GM21529 (cell line): ENCODE measurements around the gene KBTBD7.

Experiments
- ATAC-seq: cut with Tn5 transposase; IDR thresholded peaks from one replicate; pipeline ENCODE4 v1.9.1; 2021; ENCODE audit not compliant: unreplicated experiment

The KBTBD7 gene, protein sequence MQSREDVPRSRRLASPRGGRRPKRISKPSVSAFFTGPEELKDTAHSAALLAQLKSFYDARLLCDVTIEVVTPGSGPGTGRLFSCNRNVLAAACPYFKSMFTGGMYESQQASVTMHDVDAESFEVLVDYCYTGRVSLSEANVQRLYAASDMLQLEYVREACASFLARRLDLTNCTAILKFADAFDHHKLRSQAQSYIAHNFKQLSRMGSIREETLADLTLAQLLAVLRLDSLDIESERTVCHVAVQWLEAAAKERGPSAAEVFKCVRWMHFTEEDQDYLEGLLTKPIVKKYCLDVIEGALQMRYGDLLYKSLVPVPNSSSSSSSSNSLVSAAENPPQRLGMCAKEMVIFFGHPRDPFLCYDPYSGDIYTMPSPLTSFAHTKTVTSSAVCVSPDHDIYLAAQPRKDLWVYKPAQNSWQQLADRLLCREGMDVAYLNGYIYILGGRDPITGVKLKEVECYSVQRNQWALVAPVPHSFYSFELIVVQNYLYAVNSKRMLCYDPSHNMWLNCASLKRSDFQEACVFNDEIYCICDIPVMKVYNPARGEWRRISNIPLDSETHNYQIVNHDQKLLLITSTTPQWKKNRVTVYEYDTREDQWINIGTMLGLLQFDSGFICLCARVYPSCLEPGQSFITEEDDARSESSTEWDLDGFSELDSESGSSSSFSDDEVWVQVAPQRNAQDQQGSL

DNA sequence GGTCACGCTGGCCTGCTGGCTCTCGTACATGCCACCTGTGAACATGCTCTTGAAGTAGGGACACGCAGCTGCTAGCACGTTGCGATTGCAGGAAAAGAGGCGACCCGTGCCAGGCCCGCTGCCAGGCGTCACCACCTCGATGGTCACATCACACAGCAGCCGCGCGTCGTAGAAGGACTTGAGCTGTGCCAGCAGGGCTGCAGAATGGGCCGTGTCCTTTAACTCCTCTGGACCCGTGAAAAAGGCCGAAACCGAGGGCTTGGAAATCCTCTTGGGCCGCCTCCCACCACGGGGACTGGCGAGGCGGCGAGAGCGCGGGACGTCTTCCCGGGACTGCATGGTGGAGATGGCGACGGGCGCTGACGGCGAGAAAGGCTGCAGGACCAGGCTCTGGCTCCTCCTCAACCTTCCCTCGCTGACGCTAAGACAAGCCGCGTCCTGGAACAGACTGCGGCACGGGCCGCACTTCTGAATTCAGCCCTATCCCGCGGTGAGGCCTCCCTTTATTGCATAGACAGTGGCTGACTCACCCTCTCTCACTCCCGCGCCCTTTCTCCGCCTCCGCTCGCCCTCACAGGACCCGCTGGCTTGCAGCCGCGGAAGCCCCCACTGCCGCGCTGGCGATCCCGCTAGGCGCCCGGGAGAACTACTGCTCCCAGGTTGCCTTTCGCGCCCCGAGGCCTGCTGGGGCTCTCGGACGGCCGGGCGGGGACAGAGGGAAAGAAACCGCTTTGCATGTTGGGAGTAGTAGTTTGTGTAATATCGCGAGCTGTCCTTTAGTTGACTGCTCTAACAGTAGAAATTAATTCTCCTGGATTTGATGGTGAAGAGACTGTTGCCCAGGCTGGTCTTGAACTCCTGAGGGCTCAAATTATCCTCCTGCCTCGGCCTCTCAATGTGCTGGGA lies at the start of gene KBTBD7:
Gene KBTBD7, minus strand, starts transcription at position 651 of the 906 bp plus-strand sequence. Its CDS starts 312 bp downstream, at position 339.
- peak; percentile 96 for ATAC-seq

DNA sequence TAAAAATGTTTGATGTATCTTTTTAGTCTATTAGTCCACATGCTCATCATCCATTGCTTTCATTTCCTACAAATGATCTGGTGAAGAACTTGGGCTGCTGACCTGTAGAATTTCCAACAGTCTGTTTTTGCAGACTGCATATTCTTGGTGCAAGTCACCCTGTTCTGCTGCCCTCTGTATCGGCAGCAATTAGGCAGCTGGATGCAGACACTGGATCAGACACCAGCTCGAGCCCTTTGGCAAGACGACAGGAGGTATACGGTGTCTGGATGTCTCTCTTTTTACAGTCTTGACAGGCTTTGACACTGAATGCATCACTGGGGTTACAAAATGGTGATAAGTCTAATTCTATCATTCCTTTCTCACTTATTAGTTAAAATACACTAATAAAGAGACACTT lies 47.3 kb upstream of the KBTBD7 start:
- ATAC-seq = no peak

DNA sequence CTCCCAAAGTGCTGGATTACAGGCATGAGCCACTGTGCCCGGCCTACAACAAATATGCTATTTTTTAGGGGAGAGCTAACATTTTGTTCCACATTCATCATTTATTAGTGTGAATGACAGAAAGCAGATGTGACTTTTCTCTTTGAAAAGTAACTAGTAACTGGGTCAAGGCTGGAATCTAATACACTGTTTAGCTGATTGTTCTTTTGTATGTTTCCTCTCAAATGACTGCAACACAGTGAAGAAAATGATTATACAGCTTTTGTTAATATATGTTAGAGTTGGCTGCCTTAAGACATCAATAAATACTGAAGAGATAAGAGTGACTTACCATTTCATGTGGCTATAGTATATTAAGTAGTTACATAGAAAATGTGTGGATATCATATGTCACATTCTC lies 42.0 kb upstream of the KBTBD7 start:
- no peak for ATAC-seq

DNA sequence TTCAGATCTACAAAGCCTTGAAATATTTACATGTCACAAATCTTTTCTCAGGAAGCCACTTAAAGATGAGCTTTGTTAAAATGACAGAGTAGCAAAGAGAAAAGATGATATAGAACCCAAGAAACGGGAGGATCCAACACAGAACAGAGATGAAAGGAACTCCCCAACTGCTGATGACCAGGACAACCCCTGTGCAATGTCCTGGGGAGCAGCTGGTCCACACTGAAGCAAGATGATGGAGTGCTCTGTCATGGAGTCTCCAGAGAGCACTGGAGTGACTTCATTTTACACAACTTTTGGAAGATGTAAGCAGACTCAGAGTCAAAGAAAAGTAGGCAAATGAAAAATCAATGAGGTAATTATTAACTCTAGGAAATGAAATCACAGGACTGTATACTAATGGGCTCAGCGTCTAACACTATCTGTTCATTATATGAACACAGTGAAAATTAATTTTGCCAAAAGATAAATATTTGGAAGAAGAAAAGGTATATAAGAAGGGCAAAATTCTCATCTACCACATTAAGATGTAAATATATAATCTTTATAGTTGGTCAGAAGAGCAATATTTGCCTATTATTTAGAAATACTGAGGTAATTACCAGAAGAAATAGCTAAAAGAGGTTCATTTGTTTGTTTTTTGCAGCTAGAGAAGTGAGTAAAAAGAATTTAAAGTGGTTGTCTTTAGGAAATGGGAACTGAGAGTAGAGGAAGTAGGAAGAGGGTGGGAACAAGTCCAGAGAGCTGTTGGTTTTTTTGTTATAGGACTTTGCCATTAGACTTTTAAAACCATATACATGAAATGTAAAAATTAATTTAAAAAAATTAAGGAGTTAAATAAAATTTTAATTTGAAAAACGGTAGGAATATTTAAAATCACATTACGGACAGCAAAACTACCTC lies 38.5 kb upstream of the KBTBD7 start:
- no peak for ATAC-seq

DNA sequence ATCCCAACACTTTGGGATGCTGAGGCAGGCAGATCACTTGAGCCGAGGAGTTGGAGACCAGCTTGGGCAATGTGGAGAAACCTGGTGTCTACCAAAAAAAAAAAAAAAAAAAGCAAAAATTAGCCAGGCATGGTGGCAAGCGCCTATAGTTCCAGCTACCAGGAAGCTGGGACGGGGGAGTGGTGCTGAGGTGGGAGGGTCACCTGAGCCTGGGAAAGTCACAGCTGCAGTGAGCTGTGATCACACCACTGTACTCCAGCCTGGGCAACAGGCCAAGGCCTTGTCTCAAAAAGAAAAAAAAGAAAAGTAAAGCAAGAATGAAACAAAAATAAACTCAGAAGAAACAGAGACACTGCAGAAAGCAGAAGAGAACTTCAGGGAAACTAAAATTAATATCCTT lies 37.4 kb upstream of the KBTBD7 start:
- ATAC-seq = no peak

GRCh38 chr13:41231025-41231677 lies 36.8 kb upstream of the KBTBD7 start:
- no peak for ATAC-seq

- ATAC-seq = no peak
Measured at GRCh38 chr13:41229356-41229755, 35.0 kb upstream of the KBTBD7 start.

GRCh38 chr13:41224113-41225110 lies 30.0 kb upstream of the KBTBD7 start:
- ATAC-seq = no peak

- ATAC-seq = peak; percentile 79
Measured at GRCh38 chr13:41222259-41222852, 28.0 kb upstream of the KBTBD7 start.

- ATAC-seq = no peak
Measured at GRCh38 chr13:41220401-41220800, 26.0 kb upstream of the KBTBD7 start.

GRCh38 chr13:41216160-41216559 lies 21.8 kb upstream of the KBTBD7 start:
- no peak for ATAC-seq

DNA sequence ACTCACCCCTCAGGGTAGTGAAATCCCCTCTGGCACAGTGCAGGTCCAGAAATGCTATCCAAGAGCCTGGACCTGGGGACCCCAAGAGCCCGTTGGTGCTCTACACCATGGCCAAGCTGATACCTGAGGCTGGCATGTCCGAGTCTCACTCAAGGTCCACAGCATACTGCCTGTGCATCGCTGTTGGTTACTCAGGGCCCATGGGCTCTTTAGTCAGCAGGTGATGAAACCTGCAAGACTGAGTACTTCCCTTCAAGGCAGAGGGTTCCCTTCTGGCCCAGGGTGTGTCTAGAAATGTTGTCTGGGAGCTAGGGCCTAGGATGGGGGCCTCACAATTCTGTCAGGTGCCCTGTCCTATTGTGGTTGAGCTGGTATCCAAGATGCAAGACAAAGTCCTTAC lies 19.6 kb upstream of the KBTBD7 start:
- no peak for ATAC-seq

GRCh38 chr13:41213316-41213715 lies 18.9 kb upstream of the KBTBD7 start:
- no peak for ATAC-seq

DNA sequence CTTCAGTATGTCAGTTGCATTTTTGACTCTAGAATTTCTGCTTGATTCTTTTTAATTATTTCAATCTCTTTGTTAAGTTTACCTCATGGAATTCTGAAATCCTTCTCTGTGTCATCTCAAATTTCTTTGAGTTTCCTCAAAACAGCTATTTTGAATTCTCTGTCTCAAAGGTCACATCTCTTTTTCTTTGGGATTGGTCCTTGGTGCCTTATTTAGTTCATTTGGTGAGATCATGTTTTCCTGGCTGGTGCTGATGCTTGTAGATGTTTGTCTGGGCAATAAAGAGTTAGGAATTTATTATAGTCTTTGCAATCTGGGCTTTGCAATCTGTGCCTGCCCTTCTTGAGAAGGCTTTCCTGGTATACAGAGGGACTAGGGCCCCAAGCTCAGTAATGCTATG lies 18.5 kb upstream of the KBTBD7 start:
- no peak for ATAC-seq

GRCh38 chr13:41211062-41211461 lies 16.7 kb upstream of the KBTBD7 start:
- no peak for ATAC-seq

- no peak for ATAC-seq
Measured at GRCh38 chr13:41206467-41206866, 12.1 kb upstream of the KBTBD7 start.

DNA sequence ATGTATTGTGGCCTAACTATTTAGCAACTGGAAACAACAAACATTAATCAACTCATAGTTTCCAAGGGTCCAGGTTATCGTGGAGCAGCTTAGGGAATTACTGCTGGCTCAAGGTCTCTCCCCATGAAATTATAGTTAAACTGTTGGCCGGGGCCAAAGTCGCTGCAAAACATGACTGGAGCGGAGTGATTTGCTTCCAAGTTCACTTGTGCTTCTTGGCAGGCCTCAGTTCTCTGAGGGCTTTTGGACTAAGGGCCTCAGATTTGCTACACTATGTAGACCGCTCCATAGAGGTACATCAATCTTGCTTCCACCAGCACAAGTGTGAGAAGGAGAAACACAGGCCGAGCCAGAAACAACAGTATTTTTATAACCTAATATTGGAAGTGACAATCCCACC lies 9.4 kb upstream of the KBTBD7 start:
- ATAC-seq = no peak

- ATAC-seq = no peak
Measured at GRCh38 chr13:41200126-41200525, 5.8 kb upstream of the KBTBD7 start.
